ENCODE data around the gene PCDHGA1.

PCDHGA1 gene

GRCh38 chr5:141503681-141504080 lies 173.4 kb downstream of the PCDHGA1 start:
- TF ChIP-seq Cebpa-rat (IDR thresholded peaks at IDR 0.05): no peak
- Histone ChIP-seq H3K27ac (peak overlapping the region; percentile 99), H3K4me2 (peak overlapping the region; percentile 98), H3K36me3 (peaks cover 29% of the 10 kb centered on the region), H3K9ac (peak overlapping the region; percentile 91; the same call in 1 of the 2 replicates), H3K4me3 (no peak overlapping the region), H3K4me1 (peaks cover 70% of the 10 kb centered on the region), H3K27me3 (no peaks in the 10 kb centered on the region), H4K20me1 (no peaks in the 10 kb centered on the region), H3K9me3 (no peaks in the 10 kb centered on the region)

GRCh38 chr5:141504216-141504615 lies 173.9 kb downstream of the PCDHGA1 start:
- peak overlapping the region; percentile 91; the same call in 1 of the 2 replicates for H3K9ac ChIP-seq
- TF ChIP-seq Cebpa-rat (IDR thresholded peaks at IDR 0.05): no peak
- peak overlapping the region; percentile 98 for H3K4me2 ChIP-seq
- H3K27ac ChIP-seq: peak overlapping the region; percentile 99
- H3K4me1 ChIP-seq: peaks cover 69% of the 10 kb centered on the region
- H3K9me3 ChIP-seq: no peaks in the 10 kb centered on the region
- no peaks in the 10 kb centered on the region for H3K27me3 ChIP-seq
- peaks cover 29% of the 10 kb centered on the region for H3K36me3 ChIP-seq
- no peaks in the 10 kb centered on the region for H4K20me1 ChIP-seq
- no peak overlapping the region; the same call in 1 of the 2 replicates for H3K4me3 ChIP-seq

- Histone ChIP-seq H3K9me3 (no peaks in the 10 kb centered on the region), H4K20me1 (no peaks in the 10 kb centered on the region), H3K27ac (peak overlapping the region; percentile 99), H3K27me3 (no peaks in the 10 kb centered on the region), H3K9ac (peak overlapping the region; percentile 91), H3K36me3 (peaks cover 18% of the 10 kb centered on the region), H3K4me1 (peaks cover 92% of the 10 kb centered on the region), H3K4me3 (peak overlapping the region; percentile 61), H3K4me2 (peak overlapping the region; percentile 98)
- TF ChIP-seq Cebpa-rat (IDR thresholded peaks at IDR 0.05): no peak
These were observed 176.3 kb downstream of the PCDHGA1 start for GRCh38 chr5:141506381-141507155.

- H3K9ac ChIP-seq: peak overlapping the region; percentile 91
- TF ChIP-seq Cebpa-rat (IDR thresholded peaks at IDR 0.05): no peak
These were observed 177.2 kb downstream of the PCDHGA1 start for GRCh38 chr5:141507387-141508091.

GRCh38 chr5:141508440-141508797 lies 178.1 kb downstream of the PCDHGA1 start:
- Histone ChIP-seq H3K9ac (peak overlapping the region; percentile 91), H3K27ac (peak overlapping the region; percentile 99), H3K9me3 (no peaks in the 10 kb centered on the region), H3K4me3 (peak overlapping the region; percentile 61), H3K36me3 (peaks cover 15% of the 10 kb centered on the region; the same call in 1 of the 2 replicates), H3K4me2 (peak overlapping the region; percentile 98), H4K20me1 (no peaks in the 10 kb centered on the region), H3K4me1 (peaks cover 95% of the 10 kb centered on the region), H3K27me3 (no peaks in the 10 kb centered on the region)
- TF ChIP-seq Cebpa-rat (IDR thresholded peaks at IDR 0.05): no peak

More at GRCh38 chr5:141507387-141508091, 177.2 kb downstream of the PCDHGA1 start:
- no peaks in the 10 kb centered on the region for H3K27me3 ChIP-seq
- peak overlapping the region; percentile 98 for H3K4me2 ChIP-seq
- no peaks in the 10 kb centered on the region for H3K9me3 ChIP-seq
- peaks cover 21% of the 10 kb centered on the region; the same call in 1 of the 2 replicates for H3K36me3 ChIP-seq
- peaks cover 95% of the 10 kb centered on the region for H3K4me1 ChIP-seq
- H3K27ac ChIP-seq: peak overlapping the region; percentile 99
- H4K20me1 ChIP-seq: no peaks in the 10 kb centered on the region
- H3K4me3 ChIP-seq: peak overlapping the region; percentile 61

GRCh38 chr5:141508798-141509611 lies 178.7 kb downstream of the PCDHGA1 start:
- H3K27ac ChIP-seq: peak overlapping the region; percentile 99
- H4K20me1 ChIP-seq: no peaks in the 10 kb centered on the region
- H3K9me3 ChIP-seq: no peaks in the 10 kb centered on the region
- H3K36me3 ChIP-seq: peaks cover 15% of the 10 kb centered on the region; the same call in 1 of the 2 replicates
- TF ChIP-seq Cebpa-rat (IDR thresholded peaks at IDR 0.05): peak; percentile 72
- peak overlapping the region; percentile 98 for H3K4me2 ChIP-seq
- H3K9ac ChIP-seq: peak overlapping the region; percentile 91
- H3K27me3 ChIP-seq: no peaks in the 10 kb centered on the region
- H3K4me1 ChIP-seq: peaks cover 95% of the 10 kb centered on the region
- peak overlapping the region; percentile 61 for H3K4me3 ChIP-seq

GRCh38 chr5:141510160-141510559 lies 179.8 kb downstream of the PCDHGA1 start:
- Histone ChIP-seq H4K20me1 (no peaks in the 10 kb centered on the region), H3K4me2 (peak overlapping the region; percentile 98), H3K27ac (peak overlapping the region; percentile 99), H3K27me3 (no peaks in the 10 kb centered on the region), H3K9ac (peak overlapping the region; percentile 91), H3K4me3 (peak overlapping the region; percentile 61), H3K36me3 (peaks cover 15% of the 10 kb centered on the region; the same call in 1 of the 2 replicates), H3K4me1 (peaks cover 95% of the 10 kb centered on the region), H3K9me3 (no peaks in the 10 kb centered on the region)
- TF ChIP-seq Cebpa-rat (IDR thresholded peaks at IDR 0.05): no peak

GRCh38 chr5:141510850-141511601 lies 180.7 kb downstream of the PCDHGA1 start:
- Histone ChIP-seq H4K20me1 (no peaks in the 10 kb centered on the region), H3K4me3 (peak overlapping the region; percentile 68; the same call in 1 of the 2 replicates), H3K9ac (peak overlapping the region; percentile 91), H3K9me3 (no peaks in the 10 kb centered on the region), H3K4me2 (peak overlapping the region; percentile 98), H3K27ac (peak overlapping the region; percentile 99), H3K36me3 (peaks cover 19% of the 10 kb centered on the region), H3K4me1 (peaks cover 95% of the 10 kb centered on the region), H3K27me3 (no peaks in the 10 kb centered on the region)
- no peak for TF ChIP-seq Cebpa-rat (IDR thresholded peaks at IDR 0.05)

Measured in BLaER1 (cell line).